Measurements from ENCODE around the gene SYNGR3. TPM values are rescaled to one million over a fixed set of nuclear protein-coding genes. Genes with fewer than 3 reads are reported as not detected.
"Not testable (repeated sequence)": the region's sequence is repeated elsewhere in the genome, so short reads cannot be mapped to it uniquely, and the experiment has no call there.

The SYNGR3 gene
- polyA plus RNA-seq, 1 donor from 2014 or later, result 61.0 TPM

- H3F3A ChIP-seq (ENCODE audit: insufficient read depth, low read length, poor library complexity, severe bottlenecking); H3K9me2 ChIP-seq (ENCODE audit: insufficient read depth, low read length); H3K36me3 ChIP-seq (ENCODE audit: insufficient read depth, low read length); H3K9ac ChIP-seq (ENCODE audit: low read length); H2AFZ ChIP-seq (ENCODE audit: low read depth, low read length); H4K20me1 ChIP-seq (ENCODE audit: insufficient read depth); H3K4me2 ChIP-seq (ENCODE audit: low read length); H3K27ac ChIP-seq (ENCODE audit: low read length); H3K27me3 ChIP-seq (ENCODE audit: insufficient read depth, low read depth, low read length); H3K9me3 ChIP-seq (ENCODE audit: low read length): not testable (repeated sequence)
- Histone ChIP-seq H3K79me2 (replicated peaks; ENCODE audit: insufficient read depth, low read length) (peaks cover 19% of the 10 kb centered on the region), H3K4me3 (ENCODE audit: low read length) (peak overlapping the region; percentile 88)
Observed at GRCh38 chr16:1962161-1963153, 27.3 kb upstream of the SYNGR3 start.

GRCh38 chr16:1963806-1964505, 25.8 kb upstream of the SYNGR3 start:
- Histone ChIP-seq H3K4me3 (ENCODE audit: low read length) (peak overlapping the region; percentile 88), H3K4me2 (ENCODE audit: low read length) (peak overlapping the region; percentile 94), H3K79me2 (replicated peaks; ENCODE audit: insufficient read depth, low read length) (peaks cover 19% of the 10 kb centered on the region), H2AFZ (ENCODE audit: low read depth, low read length) (no peak overlapping the region), H3K9ac (ENCODE audit: low read length) (peak overlapping the region; percentile 89), H3F3A (ENCODE audit: insufficient read depth, low read length, poor library complexity, severe bottlenecking) (no peaks in the 10 kb centered on the region), H3K9me3 (ENCODE audit: low read length) (no peaks in the 10 kb centered on the region), H3K27me3 (ENCODE audit: insufficient read depth, low read depth, low read length) (no peaks in the 10 kb centered on the region), H3K9me2 (ENCODE audit: insufficient read depth, low read length) (no peaks in the 10 kb centered on the region), H4K20me1 (ENCODE audit: insufficient read depth) (no peaks in the 10 kb centered on the region), H3K27ac (ENCODE audit: low read length) (peak overlapping the region; percentile 80), H3K36me3 (ENCODE audit: insufficient read depth, low read length) (no peaks in the 10 kb centered on the region)
- TF ChIP-seq POLR2AphosphoS5 (IDR thresholded peaks at IDR 0.05) (no peak), CTCF (IDR thresholded peaks at IDR 0.05; ENCODE audit: poor library complexity, severe bottlenecking) (peak; percentile 61), RAD21 (conservative IDR thresholded peaks at IDR 0.05) (peak; percentile 27), SMC3 (conservative IDR thresholded peaks at IDR 0.05; ENCODE audit: poor library complexity) (peak; percentile 45)

GRCh38 chr16:1964506-1965395, 25.0 kb upstream of the SYNGR3 start, which contains the start of gene RPS2:
Gene RPS2, minus strand, starts transcription at chr16:1964826. Its CDS starts 201 bp downstream, at chr16:1964625.
- no peaks in the 10 kb centered on the region for H3K27me3 ChIP-seq (ENCODE audit: insufficient read depth, low read depth, low read length)
- no peaks in the 10 kb centered on the region for H4K20me1 ChIP-seq (ENCODE audit: insufficient read depth)
- no peaks in the 10 kb centered on the region for H3K9me2 ChIP-seq (ENCODE audit: insufficient read depth, low read length)
- H3K79me2 ChIP-seq (replicated peaks; ENCODE audit: insufficient read depth, low read length), result peaks cover 15% of the 10 kb centered on the region
- H3K9ac ChIP-seq (ENCODE audit: low read length), result peak within 1 kb of the TSS; percentile 89
- no peaks in the 10 kb centered on the region for H3K36me3 ChIP-seq (ENCODE audit: insufficient read depth, low read length)
- H3K4me3 ChIP-seq (ENCODE audit: low read length), result peak within 1 kb of the TSS; percentile 88
- no peak for TF ChIP-seq RAD21 (conservative IDR thresholded peaks at IDR 0.05)
- peak; percentile 96 for TF ChIP-seq MXI1 (conservative IDR thresholded peaks at IDR 0.05; ENCODE audit: poor library complexity, severe bottlenecking)
- peak; percentile 99 for TF ChIP-seq POLR2AphosphoS5 (IDR thresholded peaks at IDR 0.05)
- peak; percentile 58 for TF ChIP-seq EP300 (conservative IDR thresholded peaks at IDR 0.05; ENCODE audit: poor library complexity, severe bottlenecking)
- TF ChIP-seq EZH2 (IDR thresholded peaks at IDR 0.05; ENCODE audit: borderline replicate concordance, insufficient read depth, low read length, poor library complexity, severe bottlenecking), result no peak
- TF ChIP-seq CTCF (IDR thresholded peaks at IDR 0.05; ENCODE audit: poor library complexity, severe bottlenecking), result peak; percentile 37
- peak; percentile 98 for TF ChIP-seq REST (IDR thresholded peaks at IDR 0.05; ENCODE audit: borderline replicate concordance)
- peak; percentile 98 for TF ChIP-seq TAF1 (IDR thresholded peaks at IDR 0.05; ENCODE audit: low read depth)
- no peak for TF ChIP-seq SMC3 (conservative IDR thresholded peaks at IDR 0.05; ENCODE audit: poor library complexity)
- H3K27ac ChIP-seq (ENCODE audit: low read length), result peak within 1 kb of the TSS; percentile 80
- H3F3A ChIP-seq (ENCODE audit: insufficient read depth, low read length, poor library complexity, severe bottlenecking), result no peaks in the 10 kb centered on the region
- no peaks in the 10 kb centered on the region for H3K9me3 ChIP-seq (ENCODE audit: low read length)
- peak within 1 kb of the TSS; percentile 36 for H2AFZ ChIP-seq (ENCODE audit: low read depth, low read length)
- peak within 1 kb of the TSS; percentile 94 for H3K4me2 ChIP-seq (ENCODE audit: low read length)
